OCI-LY3 (cell line): ENCODE measurements around the gene LPIN2.

ENCODE experiments used
- H2AFZ ChIP-seq: fragments of 200-600, 300-600 bp; shearing (Covaris generic); 2 replicates; pipeline ENCODE4 v1.6.0; 2014; ENCODE audit warnings: antibody characterized with exemption, low read depth, low read length
- H3K27ac ChIP-seq: fragments of 200-600, 300-600 bp; sonication (generic); 2 replicates; pipeline ENCODE4 v1.5.1; 2014; ENCODE audit warnings: mild to moderate bottlenecking, low read length, moderate library complexity, mixed read lengths
- H3K27me3 ChIP-seq: fragments of 200-600, 300-600 bp; sonication (generic); 2 replicates; pipeline ENCODE4 v1.6.1; 2014; ENCODE audit warnings: low read depth, low read length, mixed read lengths
- H3K36me3 ChIP-seq: fragments of 200-600, 300-600 bp; sonication (generic); replicated peaks from 2 replicates; pipeline ENCODE3; 2014; ENCODE audit warnings: low read depth, low read length, mixed read lengths
- H3K4me1 ChIP-seq: fragments of 300-600, 200-600 bp; sonication (generic); 2 replicates; pipeline ENCODE4 v1.6.1; 2014; ENCODE audit warnings: low read length, mixed read lengths
- H3K4me2 ChIP-seq: fragments of 200-600, 300-600 bp; sonication (generic); 2 replicates; pipeline ENCODE4 v1.6.1; 2014; ENCODE audit warnings: low read length, mixed read lengths
- H3K4me3 ChIP-seq: fragments of 300-600, 200-600 bp; sonication (generic); 2 replicates; pipeline ENCODE4 v1.5.1; 2014; ENCODE audit warnings: antibody characterized with exemption, mild to moderate bottlenecking, low read length, moderate library complexity
- H3K79me2 ChIP-seq: fragments of 300-600, 200-600 bp; shearing (Covaris generic); 2 replicates; pipeline ENCODE4 v1.6.1; 2014; ENCODE audit warnings: mild to moderate bottlenecking, low read length, mixed read lengths
- H3K9ac ChIP-seq: fragments of 300-600, 200-600 bp; shearing (Covaris generic); 2 replicates; pipeline ENCODE4 v1.6.0; 2014; ENCODE audit warnings: mild to moderate bottlenecking, low read length, moderate library complexity
- H3K9me3 ChIP-seq: fragments of 200-600, 300-600 bp; shearing (Covaris generic); 2 replicates; pipeline ENCODE4 v1.6.1; 2014; ENCODE audit warnings: low read length, mixed read lengths; ENCODE audit not compliant: insufficient read depth
- H4K20me1 ChIP-seq: fragments of 200-600, 300-600 bp; sonication (generic); 2 replicates; pipeline ENCODE4 v1.6.1; 2016; ENCODE audit warnings: low read length, mixed read lengths; ENCODE audit not compliant: insufficient read depth
- CTCF ChIP-seq: fragments of 200-600, 300-600 bp; sonication (generic); IDR thresholded peaks from 2 replicates; pipeline ENCODE4 v1.5.1; 2014; ENCODE audit warnings: antibody characterized with exemption, low read length, low read depth
- EZH2phosphoT487 ChIP-seq: fragments of 200-600 bp; shearing (Covaris generic); IDR thresholded peaks from 2 replicates; pipeline ENCODE4 v1.6.1; 2018; ENCODE audit warnings: antibody characterized with exemption, mixed run types, low read depth

Gene LPIN2

GRCh38 chr18:2978661-2979106 is 34.3 kb downstream of the LPIN2 start:
- Histone ChIP-seq H3K27me3 (no peaks in the 10 kb centered on the region), H3K36me3 (peaks cover 13% of the 10 kb centered on the region), H4K20me1 (no peaks in the 10 kb centered on the region), H2AFZ (no peak overlapping the region), H3K79me2 (peaks cover 100% of the 10 kb centered on the region), H3K4me2 (peak overlapping the region; percentile 60), H3K4me1 (peaks cover 89% of the 10 kb centered on the region), H3K9me3 (no peaks in the 10 kb centered on the region), H3K4me3 (peak overlapping the region; percentile 53), H3K9ac (peak overlapping the region; percentile 78), H3K27ac (peak overlapping the region; percentile 98)
- no peak for TF ChIP-seq CTCF
- no peak for TF ChIP-seq EZH2phosphoT487

GRCh38 chr18:2978208-2978607 is 34.7 kb downstream of the LPIN2 start:
- peak overlapping the region; percentile 60 for H3K4me2 ChIP-seq
- no peak for TF ChIP-seq EZH2phosphoT487
- TF ChIP-seq CTCF, result no peak
- peak overlapping the region; percentile 53 for H3K4me3 ChIP-seq
- peaks cover 100% of the 10 kb centered on the region for H3K79me2 ChIP-seq
- peaks cover 89% of the 10 kb centered on the region for H3K4me1 ChIP-seq
- H3K27me3 ChIP-seq, result no peaks in the 10 kb centered on the region
- H3K27ac ChIP-seq, result peak overlapping the region; percentile 98
- no peaks in the 10 kb centered on the region for H3K9me3 ChIP-seq
- H2AFZ ChIP-seq, result no peak overlapping the region
- no peaks in the 10 kb centered on the region for H4K20me1 ChIP-seq
- H3K36me3 ChIP-seq, result peaks cover 13% of the 10 kb centered on the region
- peak overlapping the region; percentile 78 for H3K9ac ChIP-seq

- H3K4me2 ChIP-seq, result peak overlapping the region; percentile 29
- H3K4me1 ChIP-seq, result peaks cover 89% of the 10 kb centered on the region
- H3K36me3 ChIP-seq, result peaks cover 13% of the 10 kb centered on the region
- H3K9me3 ChIP-seq, result no peaks in the 10 kb centered on the region
- H3K4me3 ChIP-seq, result no peak overlapping the region
- H2AFZ ChIP-seq, result no peak overlapping the region
- H4K20me1 ChIP-seq, result no peaks in the 10 kb centered on the region
- peak overlapping the region; percentile 37 for H3K27ac ChIP-seq
- H3K9ac ChIP-seq, result peak overlapping the region; percentile 15; the same call in 1 of the 2 replicates
- H3K79me2 ChIP-seq, result peaks cover 92% of the 10 kb centered on the region
- no peaks in the 10 kb centered on the region for H3K27me3 ChIP-seq
- TF ChIP-seq EZH2phosphoT487, result no peak
- no peak for TF ChIP-seq CTCF
These were observed 36.5 kb downstream of the LPIN2 start for GRCh38 chr18:2976218-2977132.

GRCh38 chr18:2974731-2975130 is 38.2 kb downstream of the LPIN2 start:
- Histone ChIP-seq H2AFZ (no peak overlapping the region), H3K4me3 (no peak overlapping the region), H4K20me1 (no peaks in the 10 kb centered on the region), H3K27ac (no peak overlapping the region), H3K4me2 (no peak overlapping the region), H3K9me3 (no peaks in the 10 kb centered on the region), H3K79me2 (peaks cover 90% of the 10 kb centered on the region), H3K27me3 (no peaks in the 10 kb centered on the region), H3K9ac (no peak overlapping the region), H3K36me3 (peaks cover 13% of the 10 kb centered on the region), H3K4me1 (peaks cover 89% of the 10 kb centered on the region)
- TF ChIP-seq EZH2phosphoT487, result no peak
- TF ChIP-seq CTCF, result no peak
